ENCODE data around the gene USP9X.
"Not testable (repeated sequence)": the region's sequence is repeated elsewhere in the genome, so short reads cannot be mapped to it uniquely, and the experiment has no call there.

The USP9X gene

GRCh38 chrX:41189156-41189555 is 103.9 kb downstream of the USP9X start:
- DNase-seq (ENCODE audit: low read depth) = no peak

- no peak for DNase-seq (ENCODE audit: low read depth)
Measured at GRCh38 chrX:41192880-41193279, 107.6 kb downstream of the USP9X start.

- DNase-seq (ENCODE audit: low read depth) = no peak
Measured at GRCh38 chrX:41198410-41198809, 113.2 kb downstream of the USP9X start.

- DNase-seq (ENCODE audit: low read depth) = no peak
Measured at GRCh38 chrX:41200785-41201184, 115.5 kb downstream of the USP9X start.

GRCh38 chrX:41209853-41210252 is 124.6 kb downstream of the USP9X start:
- no peak for DNase-seq (ENCODE audit: low read depth)

- no peak for DNase-seq (ENCODE audit: low read depth)
Measured at GRCh38 chrX:41224605-41225004, 139.4 kb downstream of the USP9X start.

- no peak for DNase-seq (ENCODE audit: low read depth)
Measured at GRCh38 chrX:41233988-41234387, 148.7 kb downstream of the USP9X start.

- not testable (repeated sequence) for DNase-seq (ENCODE audit: low read depth)
Measured at GRCh38 chrX:41234471-41234870, 149.2 kb downstream of the USP9X start.

GRCh38 chrX:41234962-41235361 is 149.7 kb downstream of the USP9X start:
- DNase-seq (ENCODE audit: low read depth) = no peak

- DNase-seq (ENCODE audit: low read depth) = no peak
Measured at GRCh38 chrX:41236629-41237028, 151.4 kb downstream of the USP9X start.

- DNase-seq (ENCODE audit: low read depth) = no peak
Measured at GRCh38 chrX:41240509-41240908, 155.3 kb downstream of the USP9X start.

GRCh38 chrX:41241962-41242361 is 156.7 kb downstream of the USP9X start:
- DNase-seq (ENCODE audit: low read depth) = no peak

- DNase-seq (ENCODE audit: low read depth) = no peak
Measured at GRCh38 chrX:41245641-41246040, 160.4 kb downstream of the USP9X start.

- DNase-seq (ENCODE audit: low read depth) = no peak
Measured at GRCh38 chrX:41250867-41251266, 165.6 kb downstream of the USP9X start.

- no peak for DNase-seq (ENCODE audit: low read depth)
Measured at GRCh38 chrX:41257801-41258200, 172.6 kb downstream of the USP9X start.

- DNase-seq (ENCODE audit: low read depth) = no peak
Measured at GRCh38 chrX:41258226-41258625, 173.0 kb downstream of the USP9X start.

GRCh38 chrX:41258871-41259270 is 173.6 kb downstream of the USP9X start:
- DNase-seq (ENCODE audit: low read depth) = no peak

GRCh38 chrX:41259516-41259915 is 174.3 kb downstream of the USP9X start:
- DNase-seq (ENCODE audit: low read depth) = no peak

GRCh38 chrX:41265615-41266014 is 180.4 kb downstream of the USP9X start:
- peak; percentile 46 for DNase-seq (ENCODE audit: low read depth)

GRCh38 chrX:41273638-41274037 is 188.4 kb downstream of the USP9X start:
- no peak for DNase-seq (ENCODE audit: low read depth)

GRCh38 chrX:41275661-41276609 is 190.7 kb downstream of the USP9X start:
- peak; percentile 18 for DNase-seq (ENCODE audit: low read depth)

- DNase-seq (ENCODE audit: low read depth) = no peak
Measured at GRCh38 chrX:41276661-41277506, 191.6 kb downstream of the USP9X start.

- DNase-seq (ENCODE audit: low read depth) = not testable (repeated sequence)
Measured at GRCh38 chrX:41282307-41282706, 197.1 kb downstream of the USP9X start.
